OCI-LY3 (cell line): Measurements from ENCODE around the gene TMEM74B.

ENCODE experiments used
- CTCF ChIP-seq: fragments of 200-600, 300-600 bp; sonication (generic); IDR thresholded peaks from 2 replicates; pipeline ENCODE4 v1.5.1; 2014; ENCODE audit warnings: antibody characterized with exemption, low read length, low read depth
- EZH2phosphoT487 ChIP-seq: fragments of 200-600 bp; shearing (Covaris generic); IDR thresholded peaks from 2 replicates; pipeline ENCODE4 v1.6.1; 2018; ENCODE audit warnings: antibody characterized with exemption, mixed run types, low read depth

DNA sequence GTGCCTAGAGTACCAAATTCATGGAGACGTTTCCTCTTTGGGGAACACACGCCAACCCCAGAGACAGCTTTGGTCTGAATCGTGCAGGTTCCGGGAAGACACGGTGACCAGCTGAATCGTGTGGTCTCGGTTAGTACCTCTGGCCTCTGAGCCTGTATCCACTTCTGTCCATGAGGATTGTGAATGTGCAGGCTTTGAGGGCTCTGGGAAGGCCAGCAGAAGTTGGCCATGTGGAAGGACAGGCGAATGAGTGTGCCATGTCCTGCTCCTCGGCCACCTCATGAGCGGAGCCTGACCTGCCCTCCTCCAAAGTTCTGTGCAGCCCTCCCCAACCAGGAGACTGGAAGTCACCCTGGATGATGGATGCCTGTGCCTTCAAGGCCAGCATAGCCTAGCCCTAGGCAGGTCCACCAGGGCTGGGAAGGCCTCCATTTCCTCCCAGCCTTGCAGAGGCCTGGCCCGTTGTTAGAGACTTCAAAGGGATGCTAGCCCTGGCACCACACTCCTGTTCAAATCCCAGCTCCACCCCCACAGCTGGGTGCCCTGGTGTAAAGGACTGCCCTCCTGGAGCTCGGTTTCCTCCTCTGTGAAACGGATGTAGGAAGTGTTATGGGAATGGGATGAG lies 1.7 kb upstream of the TMEM74B start:
- TF ChIP-seq CTCF (no peak), EZH2phosphoT487 (no peak)
